Neuronal stem cell (in vitro differentiated cells): ENCODE data around the gene ANKH.

Experiments used
- DNase-seq: peaks from one replicate; pipeline ENCODE4 v3.0.0-alpha.2; 2013; ENCODE audit warnings: low spot score
- H2AFZ ChIP-seq: one replicate; pipeline ENCODE4 v1.6.1; 2013; ENCODE audit warnings: mild to moderate bottlenecking, low read length, inconsistent platforms
- H2AK5ac ChIP-seq: 2 replicates; pipeline ENCODE4 v1.6.1; 2013; ENCODE audit warnings: low read depth, mild to moderate bottlenecking, inconsistent platforms, low read length, moderate library complexity, mixed read lengths
- H2BK120ac ChIP-seq: 2 replicates; pipeline ENCODE4 v1.6.1; 2013; ENCODE audit warnings: low read depth, mild to moderate bottlenecking, inconsistent platforms, low read length, moderate library complexity, mixed read lengths
- H2BK12ac ChIP-seq: one replicate; pipeline ENCODE4 v1.6.1; 2013; ENCODE audit warnings: low read length, inconsistent platforms
- H2BK15ac ChIP-seq: 2 replicates; pipeline ENCODE4 v1.6.1; 2013; ENCODE audit warnings: mild to moderate bottlenecking, low read length, inconsistent platforms, mixed read lengths
- H2BK5ac ChIP-seq: one replicate; pipeline ENCODE4 v1.6.1; 2013; ENCODE audit warnings: inconsistent platforms, mild to moderate bottlenecking, low read length, moderate library complexity
- H3K14ac ChIP-seq: one replicate; pipeline ENCODE4 v1.6.1; 2013; ENCODE audit warnings: low read length, inconsistent platforms
- H3K18ac ChIP-seq: 2 replicates; pipeline ENCODE4 v1.6.1; 2013; ENCODE audit warnings: low read length, inconsistent platforms
- H3K23ac ChIP-seq: 2 replicates; pipeline ENCODE4 v1.6.1; 2013; ENCODE audit warnings: low read depth, mild to moderate bottlenecking, mixed read lengths, low read length, inconsistent platforms; ENCODE audit not compliant: poor library complexity
- H3K27ac ChIP-seq: replicated peaks from 3 replicates; pipeline ENCODE4 v1.5.1; 2013; ENCODE audit warnings: low read length, inconsistent platforms
- H3K27me3 ChIP-seq, 3 experiments: 2 replicates each; pipeline ENCODE4 v1.6.1; 2013; ENCODE audit warnings: low read length in 3 of 3, mild to moderate bottlenecking in 2 of 3, inconsistent platforms in 1 of 3, low read depth in 1 of 3, mixed read lengths in 1 of 3, moderate library complexity in 1 of 3; ENCODE audit not compliant: control insufficient read depth in 3 of 3, insufficient read depth in 3 of 3
- H3K36me3 ChIP-seq, 2 donors: replicated peaks in 1 of 2; 2 replicates each; pipeline ENCODE4 v1.6.1; 2013; ENCODE audit warnings: low read length in 2 of 2; ENCODE audit not compliant: control insufficient read depth in 2 of 2, insufficient read depth in 2 of 2
- H3K4ac ChIP-seq: 2 replicates; pipeline ENCODE4 v1.6.1; 2013; ENCODE audit warnings: inconsistent platforms, mild to moderate bottlenecking, low read length, moderate library complexity
- H3K4me1 ChIP-seq, 2 donors: 1 replicate in 1 of 2; 2 replicates in 1 of 2; pipeline ENCODE4 v1.6.1; 2013; ENCODE audit warnings: low read length in 2 of 2, low read depth in 1 of 2; ENCODE audit not compliant: control insufficient read depth in 2 of 2, insufficient read depth in 1 of 2
- H3K4me2 ChIP-seq: one replicate; pipeline ENCODE4 v1.6.1; 2013; ENCODE audit warnings: mild to moderate bottlenecking, low read length, inconsistent platforms; ENCODE audit not compliant: insufficient read depth, poor library complexity, severe bottlenecking
- H3K4me3 ChIP-seq, 2 donors: 2 replicates each; pipeline ENCODE4 v1.5.1; 2013; ENCODE audit warnings: low read length in 2 of 2, mild to moderate bottlenecking in 2 of 2, inconsistent platforms in 1 of 2, moderate library complexity in 1 of 2
- H3K79me1 ChIP-seq: one replicate; pipeline ENCODE4 v1.6.1; 2013; ENCODE audit warnings: low read depth, mild to moderate bottlenecking, inconsistent platforms, low read length, moderate library complexity
- H3K9ac ChIP-seq: one replicate; pipeline ENCODE4 v1.6.1; 2013; ENCODE audit warnings: mild to moderate bottlenecking, low read depth, low read length, inconsistent platforms; ENCODE audit not compliant: poor library complexity
- H3K9me3 ChIP-seq, 2 donors: replicated peaks in 1 of 2; 2 replicates each; pipeline versions ENCODE3 to v1.6.1; 2013; ENCODE audit warnings: low read length in 2 of 2, mild to moderate bottlenecking in 2 of 2, inconsistent platforms in 1 of 2, low read depth in 1 of 2, mixed read lengths in 1 of 2, moderate library complexity in 1 of 2; ENCODE audit not compliant: control insufficient read depth in 2 of 2, insufficient read depth in 1 of 2
- H4K8ac ChIP-seq: one replicate; pipeline ENCODE4 v1.6.1; 2013; ENCODE audit warnings: low read depth, mild to moderate bottlenecking, inconsistent platforms, low read length, moderate library complexity
- H4K91ac ChIP-seq: one replicate; pipeline ENCODE4 v1.6.1; 2013; ENCODE audit warnings: low read length, low read depth, mild to moderate bottlenecking, inconsistent platforms; ENCODE audit not compliant: poor library complexity
- WGBS, 2 donors: extraction: QIAGEN DNeasy Blood & Tissue Kit; methylation state at CpG; one replicate each; pipeline ENCODE4 v1.1.7; 2013; ENCODE audit warnings: missing lambda C conversion rate in 2 of 2, mixed read lengths in 1 of 2; ENCODE audit not compliant: insufficient read length in 2 of 2, insufficient replicate concordance in 1 of 2; ENCODE audit errors: extremely low coverage in 2 of 2; 5-methylcytosine and 5-hydroxymethylcytosine counted together

ANKH gene

DNA sequence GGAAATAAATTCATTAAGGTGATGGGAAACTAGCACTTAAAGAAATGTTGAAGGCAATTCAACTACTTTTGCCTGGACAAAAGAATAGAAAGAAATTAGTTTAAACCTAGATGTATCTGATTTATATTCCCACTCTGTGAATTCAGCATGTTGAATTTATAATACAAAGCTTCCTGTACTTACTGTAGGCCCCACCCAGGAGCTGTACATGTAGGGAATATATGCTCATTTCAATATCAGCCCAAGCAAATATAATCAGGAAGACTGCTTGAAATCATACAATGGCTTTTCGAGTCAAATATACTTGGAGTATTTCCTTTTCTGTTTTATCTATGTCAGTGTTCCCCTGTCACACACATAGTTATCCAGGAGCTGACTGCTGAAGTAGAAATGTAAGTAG lies 105.0 kb downstream of the ANKH start:
- Histone ChIP-seq H2BK5ac (no peak overlapping the region), H3K9me3 (no peaks in the 10 kb centered on the region), H3K18ac (no peak overlapping the region), H3K4me3 (no peak overlapping the region), H3K23ac (no peak overlapping the region), H3K4me2 (no peak overlapping the region), H3K79me1 (no peaks in the 10 kb centered on the region), H3K27ac (no peak overlapping the region), H2BK15ac (no peak overlapping the region), H3K4ac (no peak overlapping the region), H3K4me1 (no peaks in the 10 kb centered on the region), H2BK12ac (no peak overlapping the region), H3K27me3 (no peaks in the 10 kb centered on the region), H2AFZ (no peak overlapping the region), H4K8ac (no peak overlapping the region), H3K14ac (no peak overlapping the region), H2AK5ac (no peak overlapping the region), H3K36me3 (no peaks in the 10 kb centered on the region), H2BK120ac (no peak overlapping the region), H4K91ac (no peak overlapping the region), H3K9ac (no peak overlapping the region)
- no CpG with 5 or more reads among the region's 1 CpG for WGBS, 2 donors
- DNase-seq = no peak

DNA sequence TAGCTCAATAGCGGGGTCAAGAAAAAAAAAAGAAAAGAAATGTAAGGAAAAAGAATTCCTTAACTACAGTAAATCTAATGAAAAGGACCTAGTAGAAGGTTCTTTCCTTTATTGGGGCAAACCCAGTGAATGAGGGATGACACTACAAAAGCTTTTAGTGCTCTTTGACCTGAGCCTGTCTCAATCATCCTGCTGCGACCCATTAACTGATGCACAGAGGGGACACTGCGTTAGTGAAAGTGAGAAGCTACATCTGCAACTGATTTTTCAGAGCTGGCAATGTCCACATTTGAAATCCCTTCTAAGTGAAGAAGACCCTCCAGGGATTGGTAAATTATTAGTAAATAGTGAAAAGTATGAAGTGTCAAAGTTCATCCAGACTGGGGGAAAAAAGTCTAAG lies 106.0 kb downstream of the ANKH start:
- Histone ChIP-seq H3K4ac (no peak overlapping the region), H2AK5ac (no peak overlapping the region)
- no CpG with 5 or more reads among the region's 3 CpGs for WGBS, 2 donors

DNA sequence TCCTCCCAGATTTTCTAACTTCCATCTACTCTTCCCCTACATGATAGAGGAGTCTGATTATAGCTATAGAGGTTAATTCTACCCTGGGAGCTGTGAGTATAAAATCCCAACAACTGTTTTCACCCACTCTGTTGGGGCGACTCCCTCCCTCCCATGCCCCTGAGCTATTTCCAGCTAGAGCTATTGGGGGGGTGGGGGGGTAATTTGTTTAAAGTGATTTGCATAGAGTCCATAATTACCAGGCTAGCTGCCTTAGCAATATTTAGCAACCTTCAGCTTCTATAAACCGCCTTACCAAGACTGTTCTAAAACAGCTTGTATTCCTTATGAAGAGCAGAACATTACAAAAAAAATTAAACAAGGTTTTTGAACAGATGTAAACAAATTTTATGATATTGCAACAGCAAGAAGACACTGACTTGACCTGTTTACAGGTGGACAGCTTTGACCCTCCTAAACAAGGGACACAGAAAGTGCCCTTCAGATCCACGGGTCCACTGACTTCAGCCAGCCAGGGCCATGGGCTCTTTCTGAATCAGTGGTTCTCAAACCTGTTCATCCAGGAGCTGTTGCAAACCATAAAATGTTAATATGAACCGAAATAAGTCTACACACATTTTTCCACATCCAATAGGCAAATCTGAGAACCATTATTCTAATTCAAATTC lies 108.9 kb downstream of the ANKH start:
- Histone ChIP-seq H3K14ac (no peak overlapping the region), H2BK12ac (no peak overlapping the region), H3K18ac (no peak overlapping the region), H4K91ac (no peak overlapping the region), H3K36me3 (no peaks in the 10 kb centered on the region), H3K4ac (no peak overlapping the region), H2BK5ac (no peak overlapping the region), H2AK5ac (no peak overlapping the region), H3K4me3 (no peak overlapping the region), H2AFZ (no peak overlapping the region), H3K79me1 (no peaks in the 10 kb centered on the region), H3K4me2 (no peak overlapping the region), H3K4me1 (no peaks in the 10 kb centered on the region), H2BK15ac (no peak overlapping the region), H3K27ac (no peak overlapping the region), H3K9me3 (no peaks in the 10 kb centered on the region), H4K8ac (no peak overlapping the region), H3K27me3 (no peaks in the 10 kb centered on the region), H3K23ac (no peak overlapping the region), H3K9ac (no peak overlapping the region), H2BK120ac (no peak overlapping the region)
- no CpG with 5 or more reads among the region's 4 CpGs for WGBS, 2 donors
- DNase-seq = no peak

More for the DNA sequence above, 106.0 kb downstream of the ANKH start:
- H3K9me3 ChIP-seq = no peaks in the 10 kb centered on the region
- H3K36me3 ChIP-seq = no peaks in the 10 kb centered on the region
- H3K4me1 ChIP-seq = no peaks in the 10 kb centered on the region
- no peak overlapping the region for H3K4me3 ChIP-seq
- no peak overlapping the region for H2AFZ ChIP-seq
- no peak overlapping the region for H2BK15ac ChIP-seq
- no peak overlapping the region for H3K18ac ChIP-seq
- no peak overlapping the region for H4K8ac ChIP-seq
- H3K14ac ChIP-seq = no peak overlapping the region
- no peaks in the 10 kb centered on the region for H3K27me3 ChIP-seq
- no peak for DNase-seq
- H3K4me2 ChIP-seq = no peak overlapping the region
- no peak overlapping the region for H3K27ac ChIP-seq
- H3K79me1 ChIP-seq = no peaks in the 10 kb centered on the region
- H2BK5ac ChIP-seq = no peak overlapping the region
- no peak overlapping the region for H2BK12ac ChIP-seq
- H3K23ac ChIP-seq = no peak overlapping the region
- no peak overlapping the region for H4K91ac ChIP-seq
- no peak overlapping the region for H3K9ac ChIP-seq
- H2BK120ac ChIP-seq = no peak overlapping the region

GRCh38 chr5:14760548-14761002 lies 111.0 kb downstream of the ANKH start:
- Histone ChIP-seq H2BK12ac (no peak overlapping the region), H3K4me1 (peaks cover 2 to 3% of the 10 kb centered on the region in 2 donors), H3K14ac (no peak overlapping the region), H3K9ac (no peak overlapping the region), H3K27me3 (no peaks in the 10 kb centered on the region), H2AFZ (no peak overlapping the region), H3K23ac (no peak overlapping the region), H3K27ac (no peak overlapping the region), H3K36me3 (no peaks in the 10 kb centered on the region), H3K79me1 (no peaks in the 10 kb centered on the region), H3K4me2 (no peak overlapping the region), H3K4ac (no peak overlapping the region), H2BK5ac (no peak overlapping the region), H3K4me3 (no peak overlapping the region), H3K9me3 (no peaks in the 10 kb centered on the region), H2BK120ac (no peak overlapping the region), H2AK5ac (no peak overlapping the region), H4K91ac (no peak overlapping the region), H3K18ac (no peak overlapping the region), H2BK15ac (no peak overlapping the region), H4K8ac (no peak overlapping the region)
- WGBS, 2 donors = no CpG with 5 or more reads among the region's 4 CpGs
- DNase-seq = no peak
